Heart right ventricle (tissue), 16 donors: ENCODE results near the gene SUSD3. TPM values are rescaled to one million over a fixed set of nuclear protein-coding genes. Genes with fewer than 3 reads are reported as not detected.

Experiments used
- ATAC-seq, 8 donors: fragments of 200-7000 bp; cut with Tn5 transposase; one replicate each; pipeline ENCODE4 v1.9.1; 2020; ENCODE audit warnings: mild to moderate bottlenecking in 8 of 8, moderate library complexity in 8 of 8, moderate number of reproducible peaks in 1 of 8
- DNase-seq, 2 donors: peaks; one replicate each; pipeline ENCODE4 v3.0.0-alpha.2; 2020
- H3K27ac ChIP-seq, 10 donors: fragments of 200-600 bp; sonication (generic) in 2 of 10; one replicate each; pipeline versions ENCODE4 v1.5.0 to v1.8.0; 2020 to 2022; ENCODE audit warnings: mild to moderate bottlenecking in 3 of 10
- H3K27me3 ChIP-seq, 7 donors: fragments of 200-600 bp; one replicate each; pipeline ENCODE4 v1.8.0; 2021 to 2022; ENCODE audit warnings: mild to moderate bottlenecking in 2 of 7
- H3K36me3 ChIP-seq, 9 donors: fragments of 200-600 bp; sonication (generic) in 1 of 9; one replicate each; pipeline versions ENCODE4 v1.5.0 to v1.8.0; 2020 to 2022; ENCODE audit warnings: mild to moderate bottlenecking in 2 of 9
- H3K4me1 ChIP-seq, 9 donors: fragments of 200-600 bp; sonication (generic) in 1 of 9; one replicate each; pipeline versions ENCODE4 v1.5.0 to v1.8.0; 2020 to 2022; ENCODE audit warnings: mild to moderate bottlenecking in 4 of 9
- H3K4me3 ChIP-seq, 10 donors: fragments of 200-600 bp; sonication (generic) in 2 of 10; one replicate each; pipeline versions ENCODE4 v1.5.0 to v1.8.0; 2020 to 2022; ENCODE audit warnings: mild to moderate bottlenecking in 7 of 10, moderate library complexity in 2 of 10
- H3K9me3 ChIP-seq, 11 donors: fragments of 200-600 bp in 10 of 11; sonication (generic) in 2 of 11; one replicate each; pipeline versions ENCODE4 v1.5.0 to v1.8.0; 2013 to 2022; ENCODE audit warnings: mild to moderate bottlenecking in 2 of 11, control low read depth in 1 of 11, moderate library complexity in 1 of 11
- WGBS, 2 donors: extraction: QIAGEN DNeasy Blood & Tissue Kit; methylation state at CpG; one replicate each; pipeline ENCODE4 v1.1.7; 2013; ENCODE audit warnings: inconsistent platforms in 1 of 2; 5-methylcytosine and 5-hydroxymethylcytosine counted together
- intact Hi-C, 10 donors: fragments of 100-400 bp; cut with DNase I; formaldehyde crosslinking; loops; one replicate each; pipeline versions ENCODE4 v1.11.1 to v1.14.2; 2022
- polyA plus RNA-seq, 2 donors: library from polyadenylated mRNA; stranded (reverse); fragments of 200-250 nt; gene quantifications; one replicate each; pipeline ENCODE4 v1.2.3, GENCODE V29; 2013
- total RNA-seq, 10 donors: library from RNA; stranded (reverse); fragmentation: NEBNext Ultra II Directional in 3 of 10; extraction: Animal tissue kit (Norgen Biotek cat#: 25700) in 3 of 10; gene quantifications; one replicate each; pipeline versions ENCODE4 v1.2.1 to v1.2.4, GENCODE V29; 2021 to 2023
- TF ChIP-seq, protein P1 (sequence below), 9 donors: fragments of 200-600 bp; sonication (generic) in 2 of 9; IDR thresholded peaks; one replicate each; pipeline versions ENCODE4 v1.5.0 to v1.8.0; 2021 to 2022; ENCODE audit warnings: antibody characterized with exemption in 9 of 9, mild to moderate bottlenecking in 5 of 9, moderate library complexity in 1 of 9
- donor health status: Arrhythmogenic right ventricular cardiomyopathy.
- donor health status: ischemic (EF 13 %, LVEDD 7.1; RV severe dilation, severe dysfunction).
- donor health status: healthy with polysubstance abuse.
- donor health status: DM: no; HTN: yes; CAD: no.
- donor health status: DM: no; HTN: no; CAD: no.
- donor health status: ischemic (EF 25% LVEDD 6.9; RV normal size, moderate dysfunction).
- donor health status: ischemic (EF 25% LVEDD 5.7; RV mildly dilated, moderate dysfunction).
- donor health status: healthy.
- donor health status: DM: yes; HTN: yes; CAD: no.
- donor health status: Ischemic cardiomyopathy.
- donor health status: ischemic (EF 35%, LVEDD 5.7; RV mildly dilated, moderate dysfunction).
- donor health status: nonischemic (EF 11% LVEDD 7.7; RV severe dilation, severe dysfunction).
- donor health status: DM: yes; HTN: yes; CAD: no.
- donor health status: PGD.
- donor health status: ischemic (EF 29% LVEDD 5.4; RV normal size, mild dysfunction).
- donor health status: nonischemic (EF 23%, LVEDD 6.1; RV moderate dilation, normal function).

The SUSD3 gene
- total and polyA plus RNA-seq, 12 donors: 0.40 to 2.1 (median 0.79) TPM; not detected in 1

DNA sequence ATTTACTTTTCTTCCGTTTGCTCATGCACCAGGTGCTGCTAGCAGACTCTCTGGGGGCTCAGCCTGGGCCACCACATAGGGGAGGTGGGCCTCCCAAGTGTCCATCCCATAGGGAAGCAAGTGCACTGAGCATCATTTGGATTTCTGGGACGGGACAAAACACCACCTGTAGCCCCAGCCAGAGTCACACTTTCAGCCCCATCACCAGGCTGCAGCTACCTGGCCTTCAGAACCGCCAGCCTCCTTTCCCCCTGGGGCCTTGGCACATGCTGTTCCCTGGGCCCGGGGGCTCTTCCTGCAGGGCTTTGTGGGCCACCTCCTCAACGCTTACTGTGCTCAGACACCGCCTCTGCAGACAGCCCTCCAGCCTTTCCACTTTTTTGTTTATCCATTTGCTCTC lies 19.6 kb upstream of the SUSD3 start:
- no peak overlapping the region for H3K4me3 ChIP-seq
- H3K36me3 ChIP-seq: peaks cover 0 to 19% (median 0%) of the 10 kb centered on the region in 9 donors
- intact Hi-C loops: no loop called here
- ATAC-seq (no peak), DNase-seq (no peak)
- H3K27ac ChIP-seq: no peak overlapping the region
- H3K27me3 ChIP-seq: no peaks in the 10 kb centered on the region
- H3K4me1 ChIP-seq: peaks cover 0 to 38% (median 0%) of the 10 kb centered on the region in 9 donors
- H3K9me3 ChIP-seq: no peaks in the 10 kb centered on the region
- TF ChIP-seq, protein P1, sequence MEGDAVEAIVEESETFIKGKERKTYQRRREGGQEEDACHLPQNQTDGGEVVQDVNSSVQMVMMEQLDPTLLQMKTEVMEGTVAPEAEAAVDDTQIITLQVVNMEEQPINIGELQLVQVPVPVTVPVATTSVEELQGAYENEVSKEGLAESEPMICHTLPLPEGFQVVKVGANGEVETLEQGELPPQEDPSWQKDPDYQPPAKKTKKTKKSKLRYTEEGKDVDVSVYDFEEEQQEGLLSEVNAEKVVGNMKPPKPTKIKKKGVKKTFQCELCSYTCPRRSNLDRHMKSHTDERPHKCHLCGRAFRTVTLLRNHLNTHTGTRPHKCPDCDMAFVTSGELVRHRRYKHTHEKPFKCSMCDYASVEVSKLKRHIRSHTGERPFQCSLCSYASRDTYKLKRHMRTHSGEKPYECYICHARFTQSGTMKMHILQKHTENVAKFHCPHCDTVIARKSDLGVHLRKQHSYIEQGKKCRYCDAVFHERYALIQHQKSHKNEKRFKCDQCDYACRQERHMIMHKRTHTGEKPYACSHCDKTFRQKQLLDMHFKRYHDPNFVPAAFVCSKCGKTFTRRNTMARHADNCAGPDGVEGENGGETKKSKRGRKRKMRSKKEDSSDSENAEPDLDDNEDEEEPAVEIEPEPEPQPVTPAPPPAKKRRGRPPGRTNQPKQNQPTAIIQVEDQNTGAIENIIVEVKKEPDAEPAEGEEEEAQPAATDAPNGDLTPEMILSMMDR (IDR thresholded peaks at IDR 0.05): no peak
- 85% methylated on average over 6 of the region's 6 CpGs for WGBS, 2 donors

DNA sequence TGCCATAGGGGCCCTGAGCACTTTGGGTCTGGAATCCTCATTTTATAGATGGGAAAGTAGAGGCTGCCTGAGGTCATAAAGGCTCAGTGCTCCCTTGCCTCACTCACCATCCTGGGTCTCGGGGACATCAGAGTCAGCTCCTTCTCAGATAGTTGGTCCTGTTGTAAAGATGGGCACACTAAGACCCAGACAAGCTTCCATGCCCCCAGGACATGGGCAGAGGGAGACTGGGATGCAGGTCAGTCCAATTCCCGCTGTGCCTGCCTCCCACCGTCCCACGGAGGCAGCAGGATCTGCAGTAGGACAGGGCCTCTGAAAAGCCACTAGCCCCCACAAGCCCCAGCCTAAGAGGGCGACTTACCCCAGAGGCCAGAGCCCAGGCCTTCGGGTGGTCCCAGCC lies 19.0 kb upstream of the SUSD3 start:
- intact Hi-C loops: no loop called here
- H3K27ac ChIP-seq: no peak overlapping the region
- no peak for ATAC-seq
- H3K4me1 ChIP-seq: peaks cover 0 to 38% (median 0%) of the 10 kb centered on the region in 9 donors
- H3K27me3 ChIP-seq: no peaks in the 10 kb centered on the region
- H3K36me3 ChIP-seq: peaks cover 0 to 14% (median 0%) of the 10 kb centered on the region in 9 donors
- 75 to 86% methylated on average over 6 of the region's 6 CpGs for WGBS, 2 donors
- no peaks in the 10 kb centered on the region for H3K9me3 ChIP-seq
- DNase-seq: no peak
- H3K4me3 ChIP-seq: no peak overlapping the region
- TF ChIP-seq, protein P1 (IDR thresholded peaks at IDR 0.05): no peak

DNA sequence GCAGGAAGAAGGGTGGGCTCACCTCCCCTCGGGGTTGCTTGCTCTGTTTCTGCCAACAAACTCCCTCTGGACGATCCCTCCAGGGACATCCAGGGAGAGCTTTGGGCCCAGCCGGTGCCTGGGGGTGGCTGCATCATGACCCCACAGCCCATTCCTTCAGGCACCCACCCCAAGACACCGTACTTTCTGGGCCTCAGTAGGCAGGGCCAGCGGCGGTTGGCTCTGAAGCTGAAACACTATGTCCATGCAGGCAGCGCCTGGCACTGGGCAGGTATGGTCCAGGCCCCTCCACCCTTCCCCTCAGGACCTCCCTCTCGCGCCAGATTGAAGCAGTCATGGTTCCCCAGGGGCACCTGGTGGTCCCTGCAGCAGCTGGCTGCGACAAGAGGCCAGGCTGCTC lies 18.5 kb upstream of the SUSD3 start:
- H3K27ac ChIP-seq: no peak overlapping the region
- no peak overlapping the region for H3K4me3 ChIP-seq
- TF ChIP-seq, protein P1 (IDR thresholded peaks at IDR 0.05): no peak
- DNase-seq (no peak), ATAC-seq (no peak)
- H3K27me3 ChIP-seq: no peaks in the 10 kb centered on the region
- H3K4me1 ChIP-seq: peaks cover 0 to 38% (median 0%) of the 10 kb centered on the region in 9 donors
- H3K36me3 ChIP-seq: peaks cover 0 to 8% (median 0%) of the 10 kb centered on the region in 9 donors
- intact Hi-C loops: no loop called here
- H3K9me3 ChIP-seq: no peaks in the 10 kb centered on the region
- WGBS, 2 donors: 83 to 87% methylated on average over 10 of the region's 10 CpGs

DNA sequence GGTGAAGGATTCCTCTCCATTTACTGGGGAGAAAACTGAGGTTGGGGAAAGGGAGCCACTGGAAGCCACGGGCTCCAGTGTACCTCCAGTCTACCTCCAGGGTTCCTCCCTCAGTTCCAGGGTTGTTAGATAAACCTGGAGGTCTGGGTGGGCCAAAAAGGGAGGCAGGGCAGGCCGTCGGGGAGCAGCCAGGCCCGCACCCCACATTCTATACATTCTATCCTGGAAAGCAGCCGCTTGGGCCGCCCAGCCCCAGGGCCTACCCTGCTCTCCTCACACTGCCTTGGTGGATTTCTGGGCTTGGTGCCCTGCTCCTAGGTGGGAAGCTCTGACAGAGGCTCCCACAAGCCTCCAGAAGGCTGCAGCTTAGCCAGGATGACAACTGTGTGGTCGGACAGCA lies 18.1 kb upstream of the SUSD3 start:
- peaks cover 0 to 4% (median 0%) of the 10 kb centered on the region in 9 donors for H3K36me3 ChIP-seq
- intact Hi-C loops: no loop called here
- H3K27me3 ChIP-seq: no peaks in the 10 kb centered on the region
- H3K4me1 ChIP-seq: peaks cover 0 to 38% (median 0%) of the 10 kb centered on the region in 9 donors
- 93 to 96% methylated on average over 7 of the region's 7 CpGs for WGBS, 2 donors
- no peak overlapping the region for H3K4me3 ChIP-seq
- TF ChIP-seq, protein P1 (IDR thresholded peaks at IDR 0.05): no peak
- peaks cover 0 to 2% (median 0%) of the 10 kb centered on the region in 11 donors for H3K9me3 ChIP-seq
- DNase-seq (no peak), ATAC-seq (no peak)
- H3K27ac ChIP-seq: no peak overlapping the region
